GM21619 (cell line): Measurements from ENCODE around the gene RCVRN.
"Not testable (repeated sequence)": the region's sequence is repeated elsewhere in the genome, so short reads cannot be mapped to it uniquely, and the experiment has no call there.

ENCODE experiments used
- ATAC-seq: cut with Tn5 transposase; IDR thresholded peaks from one replicate; pipeline ENCODE4 v1.9.1; 2021; ENCODE audit not compliant: unreplicated experiment

Gene RCVRN

GRCh38 chr17:9922012-9922848 is 17.2 kb upstream of the RCVRN start:
- no peak for ATAC-seq

- ATAC-seq, result not testable (repeated sequence)
Measured at GRCh38 chr17:9921216-9921615, 16.1 kb upstream of the RCVRN start.

GRCh38 chr17:9918804-9919352 is 13.8 kb upstream of the RCVRN start:
- ATAC-seq, result no peak

GRCh38 chr17:9918352-9918751 is 13.3 kb upstream of the RCVRN start:
- ATAC-seq, result no peak

DNA sequence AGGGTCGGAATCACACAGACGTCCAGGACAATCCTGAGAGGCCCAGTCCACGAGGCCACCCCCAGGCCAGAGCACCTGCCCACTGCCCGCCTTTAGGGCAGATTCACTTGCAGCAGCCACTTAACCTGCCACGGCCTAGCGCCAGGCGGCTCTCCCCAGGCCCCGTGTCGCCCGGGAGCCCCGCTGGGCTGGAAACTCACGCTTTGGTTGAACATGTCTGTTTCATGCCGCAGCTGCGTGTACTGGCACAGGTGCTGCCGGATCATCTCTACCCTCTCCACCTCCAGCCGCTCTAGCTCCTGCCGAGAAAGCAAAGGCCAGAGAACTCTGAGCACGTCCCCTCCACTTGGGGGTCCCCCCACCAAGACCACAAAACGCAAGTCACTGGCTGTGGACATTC is 12.7 kb upstream of the RCVRN start:
- no peak for ATAC-seq

DNA sequence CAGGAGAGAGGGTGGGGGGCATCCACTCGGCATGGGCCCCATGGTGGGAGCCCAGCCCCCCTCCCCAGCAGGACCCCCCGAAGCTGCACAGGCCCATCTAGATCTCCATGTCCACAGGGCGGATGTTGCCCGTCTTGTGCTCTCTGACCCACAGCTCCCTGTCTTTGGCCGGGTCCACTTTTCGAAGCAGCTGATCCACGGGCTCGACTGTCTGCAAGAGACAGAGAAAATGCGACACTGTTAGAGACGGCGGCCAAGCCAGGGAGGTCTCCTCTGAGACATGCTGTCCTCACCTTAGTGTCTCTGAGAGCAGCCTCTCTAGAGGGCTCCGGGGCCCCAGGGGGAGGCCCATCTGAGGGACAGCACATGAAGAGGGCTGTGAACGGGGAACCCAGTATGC is 12.1 kb upstream of the RCVRN start:
- no peak for ATAC-seq

DNA sequence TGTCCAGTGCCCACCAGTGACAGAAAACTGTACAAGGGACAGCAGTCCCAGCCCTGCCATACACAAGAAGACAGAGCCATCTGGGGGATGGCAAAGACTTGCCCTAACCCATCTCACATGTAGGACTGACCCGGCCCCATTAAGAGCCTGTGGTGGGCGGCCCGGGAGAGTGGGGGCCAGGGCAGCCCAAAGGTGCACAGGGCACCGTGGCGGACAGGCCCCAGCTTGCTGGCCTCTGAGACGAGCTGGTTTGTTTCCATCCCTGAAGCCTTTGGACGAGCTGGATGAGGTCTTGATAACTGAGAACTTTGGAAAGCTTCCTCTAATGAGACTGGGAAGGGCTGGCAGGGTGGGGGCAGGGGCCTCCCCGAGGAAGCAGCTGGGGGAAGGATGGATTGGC is 11.0 kb upstream of the RCVRN start:
- no peak for ATAC-seq

- ATAC-seq, result no peak
Measured at GRCh38 chr17:9913476-9913875, 8.4 kb upstream of the RCVRN start.

DNA sequence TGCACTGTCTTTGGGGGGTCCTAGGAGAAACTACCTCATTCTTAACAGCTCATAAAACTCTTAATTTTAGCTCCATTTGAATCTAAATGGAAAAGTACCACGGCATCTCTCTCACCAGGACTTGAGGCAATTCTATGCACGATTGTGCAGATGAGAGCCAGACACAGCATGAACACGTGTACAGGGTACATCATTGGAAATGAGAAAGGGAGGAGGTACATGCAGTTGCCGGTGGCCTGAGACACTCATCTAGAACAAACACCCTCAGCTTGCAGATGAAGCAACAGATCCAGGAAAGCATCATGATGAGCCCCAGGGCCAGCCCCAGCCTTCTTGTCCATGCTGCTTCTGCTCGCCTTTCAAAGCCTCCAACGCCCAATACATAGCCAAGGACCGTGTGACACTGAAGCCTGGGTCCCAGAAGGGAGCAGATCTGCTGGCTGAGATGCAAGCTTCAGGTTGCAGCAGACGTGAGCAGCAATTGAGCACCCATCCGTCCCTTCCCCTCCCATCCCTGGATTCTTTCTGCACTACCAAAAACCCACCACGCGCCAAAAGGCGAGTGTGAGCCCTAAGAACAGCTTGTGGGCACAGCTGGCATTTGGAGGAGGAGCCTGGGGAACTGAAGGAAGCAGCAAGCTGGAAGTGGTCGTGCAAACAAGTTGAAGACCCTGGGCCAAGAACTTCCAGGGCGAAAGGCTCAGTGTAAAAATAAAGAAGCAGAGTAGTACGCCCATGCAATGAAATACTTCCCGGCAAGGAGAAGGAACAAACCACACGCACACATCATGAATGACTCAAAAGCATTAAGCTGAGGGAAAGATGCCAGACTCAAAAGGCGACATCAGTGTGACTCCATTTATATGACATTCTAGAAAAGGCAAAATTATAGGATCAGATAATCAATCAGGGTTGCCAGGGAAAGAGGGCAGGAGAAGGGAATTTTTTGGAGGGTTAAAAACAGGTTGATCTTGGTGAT is 7.3 kb upstream of the RCVRN start:
- ATAC-seq, result no peak

- ATAC-seq, result no peak
Measured at GRCh38 chr17:9911089-9911488, 6.0 kb upstream of the RCVRN start.

GRCh38 chr17:9908649-9909042 is 3.6 kb upstream of the RCVRN start:
- no peak for ATAC-seq

DNA sequence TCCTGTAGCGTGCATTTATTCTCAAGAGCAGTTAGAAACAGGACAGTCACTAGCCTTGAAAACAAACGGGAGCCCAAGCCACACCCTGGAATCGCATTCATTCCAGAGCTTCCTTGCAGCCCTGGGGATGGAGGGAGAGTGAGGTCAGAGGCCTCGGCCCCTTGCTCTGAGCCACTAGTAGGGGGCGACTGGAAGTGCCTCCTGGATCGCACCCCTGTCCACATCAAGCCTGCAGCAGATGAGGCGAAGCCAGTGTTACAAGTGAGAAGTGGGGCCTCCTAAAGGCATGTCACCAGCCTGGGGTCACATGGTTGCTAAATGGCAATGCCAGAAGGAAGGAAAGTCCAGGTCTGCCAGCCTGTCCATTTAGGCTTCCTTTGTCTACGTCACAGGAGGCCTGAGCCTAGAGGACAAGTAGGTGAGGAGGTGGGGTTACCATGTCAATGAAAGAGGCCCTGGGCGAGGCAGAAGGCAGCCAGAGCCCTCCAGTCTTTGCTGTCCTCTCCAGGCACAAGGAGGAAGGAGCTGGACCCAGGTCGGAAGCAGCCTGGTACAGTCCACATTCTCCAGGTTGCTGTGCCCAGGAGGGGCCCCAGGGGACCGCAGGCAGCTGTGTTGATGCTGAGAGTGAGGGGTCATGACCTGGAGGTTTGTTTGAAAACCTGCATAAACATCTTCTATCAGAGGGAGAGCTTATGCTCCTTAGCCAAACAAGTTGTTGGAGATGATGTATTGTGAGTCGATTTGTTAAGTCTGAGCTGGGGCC is 3.0 kb upstream of the RCVRN start:
- ATAC-seq, result no peak

DNA sequence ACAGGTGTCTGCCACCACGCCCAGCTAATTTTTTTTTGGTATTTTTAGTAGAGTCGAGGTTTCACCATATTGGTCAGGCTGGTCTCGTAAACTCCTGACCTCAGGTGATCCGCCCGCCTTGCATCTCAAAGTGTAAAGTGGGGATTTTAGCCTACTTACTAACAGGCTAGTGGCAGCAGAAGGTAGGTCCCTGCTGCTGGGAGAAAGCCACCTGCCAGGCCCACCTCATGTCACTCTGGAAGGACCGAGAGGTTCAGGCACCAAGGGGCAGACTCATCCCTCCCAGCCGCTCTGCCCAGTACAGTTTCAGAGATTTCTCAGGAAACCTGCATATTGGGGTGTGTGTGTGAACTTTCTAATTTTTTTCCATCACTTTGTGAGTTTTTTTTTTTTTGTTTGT is 2.1 kb upstream of the RCVRN start:
- ATAC-seq, result no peak

- no peak for ATAC-seq
Measured at GRCh38 chr17:9906616-9907015, 1.5 kb upstream of the RCVRN start.

- no peak for ATAC-seq
Measured at GRCh38 chr17:9905902-9906301, 831 bp upstream of the RCVRN start.

DNA sequence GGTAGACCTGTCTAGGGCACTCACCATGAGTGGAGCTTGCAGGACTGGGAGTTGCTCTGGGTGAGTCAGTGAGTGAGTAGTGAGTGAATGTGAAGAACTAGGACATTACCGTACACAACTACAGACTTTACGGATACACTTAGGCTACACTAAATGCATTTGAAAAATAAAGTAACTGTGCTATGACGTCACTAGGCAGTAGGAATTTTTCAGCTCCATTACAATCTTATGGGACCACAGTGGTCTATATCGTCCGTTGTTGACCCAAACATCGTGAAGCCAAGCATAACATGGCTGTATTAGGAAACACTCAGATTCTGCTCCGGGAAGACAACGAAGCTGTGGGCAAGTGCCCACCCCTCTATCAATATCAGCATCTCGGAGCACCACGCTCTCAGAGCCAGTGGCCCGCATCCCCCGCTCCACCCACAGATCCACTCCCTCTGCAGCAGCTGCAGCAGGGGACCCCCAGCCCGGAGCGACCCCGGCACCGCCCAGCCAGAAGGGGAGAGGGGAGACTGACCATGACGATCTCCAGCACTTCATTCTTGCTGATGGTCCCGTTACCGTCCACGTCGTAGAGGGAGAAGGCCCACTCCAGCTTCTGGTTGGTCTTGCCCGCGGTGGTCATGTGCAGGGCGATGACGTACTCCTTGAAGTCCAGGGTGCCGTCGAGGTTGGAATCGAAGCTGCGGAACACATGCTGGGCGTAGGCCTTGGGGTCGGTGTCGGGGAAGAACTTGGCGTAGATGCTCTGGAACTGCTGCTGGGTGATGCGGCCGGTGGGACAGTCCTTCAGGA is 594 bp downstream of the RCVRN start:
- no peak for ATAC-seq

DNA sequence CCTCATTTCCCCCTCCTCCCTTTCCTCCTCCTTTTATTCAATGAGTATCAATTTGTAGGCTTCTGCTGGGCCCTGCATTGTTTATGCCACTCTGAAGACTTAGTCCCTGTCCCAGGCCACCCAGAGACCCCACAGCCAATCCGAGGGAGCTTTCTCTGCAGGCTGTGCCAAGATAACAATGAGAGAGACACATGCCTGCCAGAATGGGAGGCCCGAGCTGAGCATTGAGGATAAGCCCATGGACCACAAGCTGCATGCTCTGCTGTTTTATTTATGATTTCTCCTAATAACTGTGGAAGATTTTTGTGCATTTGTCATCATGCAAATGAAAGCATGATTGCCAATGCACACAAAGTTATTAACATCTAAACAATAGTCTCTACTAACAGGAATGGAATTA is 3.0 kb downstream of the RCVRN start:
- ATAC-seq, result no peak

DNA sequence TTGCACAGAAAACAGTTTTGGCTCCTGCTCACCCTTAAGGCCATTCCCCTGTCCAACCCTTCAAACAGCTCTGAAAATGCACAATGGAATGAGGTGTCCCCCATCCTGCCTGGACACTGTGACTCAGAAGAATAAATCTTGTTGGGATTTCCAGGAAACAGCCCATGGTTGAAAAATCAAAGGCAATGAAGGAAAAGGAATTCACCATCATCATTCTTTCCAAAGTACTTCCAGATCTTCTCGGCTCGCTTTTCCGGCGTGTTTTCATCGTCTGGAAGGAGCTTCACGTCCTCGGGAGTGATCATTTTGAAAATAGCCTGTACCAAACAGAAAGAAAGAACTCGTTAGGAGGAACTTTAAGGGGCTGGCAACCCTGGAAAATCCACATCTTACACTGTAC is 4.3 kb downstream of the RCVRN start:
- no peak for ATAC-seq

DNA sequence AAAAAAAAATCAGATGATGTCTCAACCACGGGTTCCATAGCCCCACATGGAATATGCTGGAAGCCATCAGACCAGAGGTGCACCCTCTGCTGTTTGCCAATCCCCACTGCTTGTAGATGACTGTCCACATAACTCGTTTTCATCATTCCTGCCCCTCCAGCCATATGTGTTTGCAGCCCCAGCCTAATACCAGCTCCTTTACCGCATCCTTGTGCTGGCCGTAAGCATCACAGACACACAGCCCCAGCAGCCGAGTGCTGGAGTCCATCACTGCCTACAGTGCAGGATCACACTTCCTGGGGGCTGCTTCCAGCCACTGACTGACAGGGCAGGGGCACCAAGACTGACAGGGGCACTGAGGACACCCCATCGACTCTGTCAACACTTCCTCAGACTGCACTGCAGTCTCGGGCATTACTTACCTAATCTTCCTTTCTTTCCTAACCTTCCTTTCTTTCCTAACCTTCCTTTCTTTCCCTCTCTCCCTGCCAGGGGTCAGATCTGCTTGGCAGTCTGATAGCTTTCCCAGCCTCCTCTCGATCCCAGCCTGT is 5.0 kb downstream of the RCVRN start:
- ATAC-seq, result no peak
